ENCODE results near the gene TMC3. TPM values are rescaled to one million over a fixed set of nuclear protein-coding genes. Genes with fewer than 3 reads are reported as not detected.

The TMC3 gene
- total RNA-seq, 4 donors from 2014 or later: 0.16 to 0.81 (median 0.36) TPM

DNA sequence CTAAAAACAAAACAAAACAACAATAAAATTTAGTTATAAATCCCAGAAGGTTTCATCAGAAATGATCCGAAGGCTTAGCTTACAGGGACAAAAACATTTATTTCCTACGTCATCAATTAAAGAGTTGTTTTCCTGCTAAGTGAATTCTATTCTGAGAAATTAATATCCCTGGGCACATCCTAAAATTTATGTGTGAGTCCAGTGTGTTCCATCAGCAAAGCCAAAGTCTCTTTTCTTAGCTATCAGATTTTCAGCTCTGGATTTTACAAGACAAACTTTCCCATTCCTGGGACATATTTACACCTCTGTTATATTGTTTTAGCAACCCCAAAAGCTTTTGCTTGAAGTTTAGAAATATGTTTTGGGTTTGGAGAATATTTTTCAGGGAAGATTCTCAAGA, 4.4 kb upstream of the TMC3 start:
- no peak for ATAC-seq
- Histone ChIP-seq H3K4me1 (no peaks in the 10 kb centered on the region), H3K4me3 (no peak overlapping the region), H3K27ac (no peak overlapping the region), H3K9me3 (no peaks in the 10 kb centered on the region), H3K36me3 (no peaks in the 10 kb centered on the region), H3K27me3 (no peaks in the 10 kb centered on the region)
- 54 to 73% methylated on average over 2 of the region's 2 CpGs for WGBS, 2 donors (ENCODE audit: low coverage in 1 of 2)
- TF ChIP-seq EP300 (IDR thresholded peaks at IDR 0.05) (no peak), POLR2AphosphoS5 (IDR thresholded peaks at IDR 0.05) (no peak)
- TF ChIP-seq, protein P1, sequence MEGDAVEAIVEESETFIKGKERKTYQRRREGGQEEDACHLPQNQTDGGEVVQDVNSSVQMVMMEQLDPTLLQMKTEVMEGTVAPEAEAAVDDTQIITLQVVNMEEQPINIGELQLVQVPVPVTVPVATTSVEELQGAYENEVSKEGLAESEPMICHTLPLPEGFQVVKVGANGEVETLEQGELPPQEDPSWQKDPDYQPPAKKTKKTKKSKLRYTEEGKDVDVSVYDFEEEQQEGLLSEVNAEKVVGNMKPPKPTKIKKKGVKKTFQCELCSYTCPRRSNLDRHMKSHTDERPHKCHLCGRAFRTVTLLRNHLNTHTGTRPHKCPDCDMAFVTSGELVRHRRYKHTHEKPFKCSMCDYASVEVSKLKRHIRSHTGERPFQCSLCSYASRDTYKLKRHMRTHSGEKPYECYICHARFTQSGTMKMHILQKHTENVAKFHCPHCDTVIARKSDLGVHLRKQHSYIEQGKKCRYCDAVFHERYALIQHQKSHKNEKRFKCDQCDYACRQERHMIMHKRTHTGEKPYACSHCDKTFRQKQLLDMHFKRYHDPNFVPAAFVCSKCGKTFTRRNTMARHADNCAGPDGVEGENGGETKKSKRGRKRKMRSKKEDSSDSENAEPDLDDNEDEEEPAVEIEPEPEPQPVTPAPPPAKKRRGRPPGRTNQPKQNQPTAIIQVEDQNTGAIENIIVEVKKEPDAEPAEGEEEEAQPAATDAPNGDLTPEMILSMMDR (IDR thresholded peaks at IDR 0.05): no peak

DNA sequence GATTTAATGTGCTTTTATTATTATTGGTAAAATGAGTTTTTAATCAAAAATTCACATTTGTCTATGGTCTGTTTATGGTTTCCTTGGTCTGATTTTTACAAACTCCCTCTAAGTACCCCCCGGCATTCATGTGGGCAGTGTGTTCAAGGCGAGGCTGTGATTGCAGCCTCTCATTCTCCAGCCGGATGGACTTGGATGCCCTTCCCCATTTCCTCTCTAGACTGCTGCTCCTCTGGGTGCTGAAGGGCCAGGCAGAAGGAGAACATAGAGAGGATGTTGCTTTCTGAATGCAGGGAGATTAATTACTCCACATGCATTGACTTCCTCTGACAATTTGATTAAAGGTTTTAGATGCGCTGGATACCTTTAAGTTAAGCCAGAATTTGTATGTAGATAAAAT, 3.9 kb upstream of the TMC3 start:
- Histone ChIP-seq H3K36me3 (no peaks in the 10 kb centered on the region), H3K27me3 (no peaks in the 10 kb centered on the region), H3K4me1 (no peaks in the 10 kb centered on the region), H3K27ac (no peak overlapping the region), H3K4me3 (no peak overlapping the region), H3K9me3 (no peaks in the 10 kb centered on the region)
- no peak for ATAC-seq
- whole genome bisulfite sequencing, 2 donors (ENCODE audit: low coverage in 1 of 2): 42 to 55% methylated on average over 3 to 4 of the region's 4 CpGs
- TF ChIP-seq POLR2AphosphoS5 (IDR thresholded peaks at IDR 0.05) (no peak), POLR2A (IDR thresholded peaks at IDR 0.05) (no peak), EP300 (IDR thresholded peaks at IDR 0.05) (no peak)
- TF ChIP-seq, protein P1 (IDR thresholded peaks at IDR 0.05): no peak

DNA sequence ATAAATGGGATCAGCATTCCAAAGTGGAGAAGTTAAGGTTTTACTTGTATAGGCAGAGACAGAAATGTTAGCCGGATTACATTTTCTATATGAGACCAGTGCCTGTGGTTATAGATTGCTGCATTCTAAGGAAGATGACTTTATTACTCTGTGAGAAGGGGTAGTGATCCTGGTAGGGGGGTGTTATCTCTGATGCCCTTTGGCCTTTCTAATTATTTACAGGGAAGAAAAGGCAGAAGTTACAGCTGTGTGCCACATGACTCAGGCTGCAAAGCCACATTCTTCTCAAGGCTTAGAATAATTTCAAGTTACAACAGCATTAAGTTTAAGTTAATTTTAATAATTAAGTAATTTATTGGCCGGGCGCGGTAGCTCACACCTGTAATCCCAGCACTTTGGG, 2.2 kb upstream of the TMC3 start:
- Histone ChIP-seq H3K4me1 (no peaks in the 10 kb centered on the region), H3K4me3 (no peak overlapping the region), H3K9me3 (no peaks in the 10 kb centered on the region), H3K36me3 (no peaks in the 10 kb centered on the region), H3K27me3 (no peaks in the 10 kb centered on the region), H3K27ac (no peak overlapping the region)
- TF ChIP-seq EP300 (IDR thresholded peaks at IDR 0.05): no peak
- TF ChIP-seq POLR2AphosphoS5 (IDR thresholded peaks at IDR 0.05): no peak
- TF ChIP-seq, protein P1 (IDR thresholded peaks at IDR 0.05): no peak
- TF ChIP-seq POLR2A (IDR thresholded peaks at IDR 0.05): no peak
- no peak for ATAC-seq
- WGBS, 2 donors (ENCODE audit: low coverage in 1 of 2): 93 to 100% methylated on average over 4 of the region's 4 CpGs

DNA sequence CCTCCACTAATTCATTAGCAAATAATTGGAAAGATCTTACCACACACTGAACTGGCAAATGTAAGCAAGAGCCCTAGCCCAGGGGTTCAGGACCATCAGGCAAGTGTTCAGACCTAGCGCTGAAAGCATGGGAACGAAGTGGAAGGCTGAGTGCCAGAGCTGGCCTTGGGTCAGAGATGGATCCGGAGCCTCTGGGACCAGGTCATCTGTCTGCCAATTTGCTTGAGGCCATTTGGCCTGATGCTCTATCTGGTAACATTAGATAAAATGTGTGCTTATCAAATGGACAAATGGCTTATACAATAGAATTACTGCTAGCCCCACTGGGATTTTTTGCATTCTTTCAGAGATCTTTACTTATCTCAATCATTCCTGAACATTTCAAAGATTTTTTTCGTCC, 1.4 kb upstream of the TMC3 start:
- Histone ChIP-seq H3K9me3 (no peaks in the 10 kb centered on the region), H3K4me1 (no peaks in the 10 kb centered on the region), H3K4me3 (no peak overlapping the region), H3K27ac (no peak overlapping the region), H3K36me3 (no peaks in the 10 kb centered on the region), H3K27me3 (no peaks in the 10 kb centered on the region)
- ATAC-seq: no peak
- 63 to 71% methylated on average over 2 to 4 of the region's 4 CpGs for WGBS, 2 donors (ENCODE audit: low coverage in 1 of 2)
- no peak for TF ChIP-seq EP300 (IDR thresholded peaks at IDR 0.05)
- TF ChIP-seq POLR2A (IDR thresholded peaks at IDR 0.05): no peak
- TF ChIP-seq POLR2AphosphoS5 (IDR thresholded peaks at IDR 0.05): no peak
- TF ChIP-seq, protein P1 (IDR thresholded peaks at IDR 0.05): no peak

DNA sequence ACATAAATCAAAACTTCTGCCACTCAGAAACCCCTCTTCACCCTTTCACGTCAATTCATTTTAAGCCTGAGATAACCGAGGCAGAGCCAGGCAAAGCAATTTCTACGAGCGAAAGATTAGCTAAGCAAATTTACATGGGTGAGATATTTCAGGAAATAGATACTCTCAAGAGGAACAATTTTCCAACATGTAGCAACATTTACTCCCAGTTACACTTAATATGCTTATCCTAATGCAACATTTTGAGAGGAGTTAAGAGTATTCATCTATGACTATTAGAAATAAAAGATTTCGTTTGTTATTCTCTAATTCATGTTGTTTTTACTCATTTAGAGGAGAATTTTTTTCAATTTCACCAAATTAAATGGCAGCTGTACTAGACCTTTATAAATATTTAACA, 837 bp downstream of the TMC3 start:
- Histone ChIP-seq H3K27ac (no peak overlapping the region), H3K9me3 (no peaks in the 10 kb centered on the region), H3K36me3 (no peaks in the 10 kb centered on the region), H3K4me3 (no peak overlapping the region), H3K4me1 (no peaks in the 10 kb centered on the region), H3K27me3 (no peaks in the 10 kb centered on the region)
- TF ChIP-seq POLR2AphosphoS5 (IDR thresholded peaks at IDR 0.05) (no peak), EP300 (IDR thresholded peaks at IDR 0.05) (no peak), POLR2A (IDR thresholded peaks at IDR 0.05) (no peak)
- TF ChIP-seq, protein P1 (IDR thresholded peaks at IDR 0.05): no peak
- WGBS, 2 donors (ENCODE audit: low coverage in 1 of 2): 77 to 81% methylated on average over 5 of the region's 5 CpGs
- ATAC-seq: no peak
